Stimulated activated naive CD8-positive, alpha-beta T cell treated with anti-CD3 and anti-CD28 coated beads, Interleukin-15, amount 100 ng/mL, for 72 hours (primary cell): ENCODE measurements around the gene MAD1L1.

Experiments used
- ATAC-seq: fragments of 150-1000 bp; cut with Tn5 transposase; 2 replicates; pipeline ENCODE4 v1.10.0; 2021; ENCODE audit warnings: mild to moderate bottlenecking, moderate library complexity
- DNase-seq, 2 donors: peaks; one replicate each; pipeline ENCODE4 v3.0.0; 2021 to 2022
- H3K27ac Mint-ChIP-seq, 2 donors: one replicate each; pipeline ENCODE4 v1.8.0; 2022; ENCODE audit warnings: mild to moderate bottlenecking in 2 of 2, mixed read lengths in 2 of 2, moderate library complexity in 2 of 2
- H3K27me3 Mint-ChIP-seq: one replicate; pipeline ENCODE4 v1.8.0; 2022; ENCODE audit warnings: mixed read lengths
- H3K4me1 Mint-ChIP-seq: one replicate; pipeline ENCODE4 v1.8.0; 2022; ENCODE audit warnings: mild to moderate bottlenecking, mixed read lengths
- H3K4me3 Mint-ChIP-seq, 2 donors: one replicate each; pipeline ENCODE4 v1.8.0; 2022; ENCODE audit warnings: mild to moderate bottlenecking in 2 of 2, mixed read lengths in 2 of 2, moderate library complexity in 1 of 2
- H3K9me3 Mint-ChIP-seq, 2 donors: one replicate each; pipeline ENCODE4 v1.8.0; 2022; ENCODE audit warnings: mixed read lengths in 2 of 2

MAD1L1 gene

DNA sequence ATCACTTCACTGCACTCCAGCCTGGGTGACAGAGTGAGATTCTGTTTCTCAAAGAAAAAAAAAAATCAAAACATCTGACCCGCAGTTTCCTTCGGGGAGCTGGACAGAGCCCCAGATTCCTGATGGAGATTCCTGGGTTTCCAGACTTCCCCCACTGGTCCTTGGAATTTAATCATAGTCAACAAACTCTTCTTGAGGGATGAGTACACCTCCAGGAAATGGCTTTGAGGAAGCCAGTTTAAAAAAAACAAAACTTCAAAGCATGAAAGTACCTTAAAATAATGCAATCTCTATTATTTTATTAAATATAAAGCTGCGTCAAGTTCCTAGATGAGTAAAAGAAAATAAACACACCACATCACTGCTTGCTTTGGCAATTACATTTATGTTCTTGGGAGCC is 1.2 kb upstream of the MAD1L1 start:
- Mint-ChIP-seq H3K4me3 (peak overlapping the region; percentile 44 to 95), H3K27ac (no peak overlapping the region), H3K27me3 (no peaks in the 10 kb centered on the region), H3K9me3 (no peaks in the 10 kb centered on the region), H3K4me1 (peaks cover 33% of the 10 kb centered on the region)
- no peak for ATAC-seq
- DNase-seq, result no peak

DNA sequence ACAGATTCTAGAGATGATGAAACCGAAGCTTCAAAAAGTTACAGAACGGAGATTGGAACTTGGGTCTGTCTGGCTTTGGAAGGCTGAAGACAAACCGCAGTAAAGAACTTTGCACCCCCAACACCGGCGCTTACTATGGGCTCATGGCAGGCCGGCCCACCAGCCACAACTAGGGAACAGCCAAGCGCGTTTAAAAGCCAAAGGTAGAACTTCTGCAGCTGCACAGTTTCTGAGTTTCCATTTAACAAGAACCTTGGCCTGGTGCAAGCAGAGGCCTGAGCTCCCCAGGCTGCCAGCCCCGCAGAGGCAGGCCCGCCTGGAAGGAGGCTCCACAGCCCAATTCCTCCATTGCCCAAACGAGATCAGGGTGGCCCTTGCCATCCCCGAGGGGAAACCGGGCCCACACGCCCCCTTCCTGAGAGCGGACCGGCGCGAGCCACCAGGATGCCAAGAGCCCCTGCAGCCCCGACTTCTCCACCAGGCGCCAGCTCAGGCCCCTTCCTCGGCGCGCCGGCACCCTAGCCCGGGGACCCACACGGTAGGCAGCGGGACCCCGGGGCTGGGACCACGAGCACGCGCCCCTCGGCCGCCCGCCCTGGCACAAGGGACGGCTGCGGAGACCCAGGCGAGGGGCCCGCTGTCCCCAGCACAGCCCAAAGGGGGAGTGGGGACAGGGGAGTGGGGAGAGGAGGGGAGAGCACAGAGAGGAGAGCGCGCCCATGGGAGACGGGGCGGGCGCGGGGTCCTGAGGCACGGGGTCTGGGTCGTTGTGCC is 566 bp downstream of the MAD1L1 start:
- ATAC-seq (peak; percentile 78), DNase-seq (peak; percentile 38 to 56)
- Mint-ChIP-seq H3K27me3 (no peaks in the 10 kb centered on the region), H3K9me3 (no peaks in the 10 kb centered on the region), H3K4me1 (peaks cover 33% of the 10 kb centered on the region), H3K27ac (peak overlapping the region; percentile 93 to 94), H3K4me3 (peak overlapping the region; percentile 85 to 95)

GRCh38 chr7:2230882-2231281 is 1.9 kb downstream of the MAD1L1 start:
- ATAC-seq, result no peak
- Mint-ChIP-seq H3K4me3 (no peak overlapping the region), H3K27ac (no peak overlapping the region), H3K4me1 (peaks cover 33% of the 10 kb centered on the region), H3K9me3 (no peaks in the 10 kb centered on the region), H3K27me3 (no peaks in the 10 kb centered on the region)
- no peak for DNase-seq

DNA sequence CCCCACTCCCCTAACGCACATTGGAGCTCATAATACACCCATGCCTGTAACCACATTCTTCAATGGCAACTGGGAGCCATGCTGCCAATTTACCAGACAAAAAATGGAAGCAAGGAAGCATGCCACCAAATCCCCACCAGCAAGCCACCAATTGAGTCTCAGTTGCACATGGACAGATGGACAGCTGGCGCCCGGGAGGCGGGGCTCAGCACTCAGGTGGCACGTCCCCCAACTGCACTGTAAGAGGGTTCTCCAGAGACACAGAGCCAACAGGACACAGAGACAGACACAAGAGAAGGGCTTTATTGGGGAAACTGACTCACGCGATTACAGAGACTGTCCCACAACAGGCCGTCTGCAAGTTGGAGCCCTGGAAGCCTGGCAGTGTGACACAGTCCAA is 2.5 kb downstream of the MAD1L1 start:
- no peak for ATAC-seq
- DNase-seq, result no peak
- no peaks in the 10 kb centered on the region for H3K27me3 Mint-ChIP-seq
- peak overlapping the region in 1 of 2 donors; percentile 46 for H3K27ac Mint-ChIP-seq
- H3K9me3 Mint-ChIP-seq, result no peaks in the 10 kb centered on the region
- H3K4me1 Mint-ChIP-seq, result peaks cover 33% of the 10 kb centered on the region
- no peak overlapping the region for H3K4me3 Mint-ChIP-seq

DNA sequence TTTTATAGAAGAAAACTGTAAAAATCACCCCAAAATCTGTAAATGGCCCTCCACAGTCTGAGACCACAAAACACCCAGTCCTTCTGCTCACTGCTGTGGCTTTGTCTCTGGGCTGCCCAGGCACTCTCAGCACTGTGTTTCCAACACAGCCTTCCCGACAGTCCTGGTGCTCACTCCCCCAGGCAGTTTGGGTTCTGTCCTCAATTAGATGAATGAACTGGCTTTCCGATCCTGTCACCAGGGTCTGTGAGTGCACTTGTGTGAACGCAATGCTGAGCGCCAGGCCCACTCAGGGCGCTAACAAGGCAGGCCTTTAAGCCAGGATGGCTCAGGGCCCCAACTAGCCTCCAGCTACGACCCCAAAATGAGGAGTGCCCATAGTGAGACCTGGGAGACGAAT is 3.3 kb downstream of the MAD1L1 start:
- Mint-ChIP-seq H3K9me3 (no peaks in the 10 kb centered on the region), H3K27ac (no peak overlapping the region), H3K4me3 (no peak overlapping the region), H3K4me1 (peaks cover 33% of the 10 kb centered on the region), H3K27me3 (no peaks in the 10 kb centered on the region)
- ATAC-seq, result no peak
- DNase-seq, result no peak

GRCh38 chr7:2228921-2229320 is 3.8 kb downstream of the MAD1L1 start:
- no peaks in the 10 kb centered on the region for H3K27me3 Mint-ChIP-seq
- no peak overlapping the region for H3K4me3 Mint-ChIP-seq
- H3K27ac Mint-ChIP-seq, result peak overlapping the region in 1 of 2 donors; percentile 42
- ATAC-seq, result no peak
- no peaks in the 10 kb centered on the region for H3K9me3 Mint-ChIP-seq
- no peak for DNase-seq
- peaks cover 33% of the 10 kb centered on the region for H3K4me1 Mint-ChIP-seq

DNA sequence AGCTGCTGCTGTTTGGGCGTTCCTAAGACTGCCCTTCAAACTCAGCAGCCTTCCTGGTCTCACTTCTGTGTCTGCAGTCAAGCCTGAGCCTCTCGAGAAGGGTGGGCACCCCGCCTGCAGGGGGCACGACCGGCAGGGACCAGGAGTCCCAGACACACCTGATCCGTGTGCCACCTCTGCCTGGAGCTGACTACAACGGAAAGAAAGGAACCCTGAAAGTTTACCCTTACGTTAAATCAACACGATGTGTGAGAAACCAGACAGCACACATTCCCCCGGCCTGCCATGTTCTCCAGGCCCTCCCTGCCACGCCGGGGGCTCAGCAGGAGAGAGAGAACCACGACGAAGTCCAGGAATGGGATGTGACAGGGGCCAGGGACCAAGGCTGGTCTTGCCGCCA is 5.0 kb downstream of the MAD1L1 start:
- ATAC-seq (no peak), DNase-seq (no peak)
- peaks cover 25% of the 10 kb centered on the region for H3K4me1 Mint-ChIP-seq
- H3K4me3 Mint-ChIP-seq, result no peak overlapping the region
- no peak overlapping the region for H3K27ac Mint-ChIP-seq
- H3K9me3 Mint-ChIP-seq, result no peaks in the 10 kb centered on the region
- H3K27me3 Mint-ChIP-seq, result no peaks in the 10 kb centered on the region

- H3K27ac Mint-ChIP-seq, result no peak overlapping the region
These were observed 6.9 kb downstream of the MAD1L1 start for GRCh38 chr7:2225830-2226229.

GRCh38 chr7:2225336-2225735 is 7.4 kb downstream of the MAD1L1 start:
- peaks cover 10% of the 10 kb centered on the region for H3K4me1 Mint-ChIP-seq
- H3K27me3 Mint-ChIP-seq, result no peaks in the 10 kb centered on the region
- no peak overlapping the region for H3K4me3 Mint-ChIP-seq
- DNase-seq (no peak), ATAC-seq (no peak)
- H3K9me3 Mint-ChIP-seq, result no peaks in the 10 kb centered on the region
- H3K27ac Mint-ChIP-seq, result peak overlapping the region; percentile 42 to 49

More at GRCh38 chr7:2225830-2226229, 6.9 kb downstream of the MAD1L1 start:
- H3K9me3 Mint-ChIP-seq, result no peaks in the 10 kb centered on the region
- ATAC-seq (no peak), DNase-seq (no peak)
- H3K27me3 Mint-ChIP-seq, result no peaks in the 10 kb centered on the region
- H3K4me3 Mint-ChIP-seq, result no peak overlapping the region
- peaks cover 15% of the 10 kb centered on the region for H3K4me1 Mint-ChIP-seq

GRCh38 chr7:2224934-2225333 is 7.8 kb downstream of the MAD1L1 start:
- DNase-seq (no peak), ATAC-seq (no peak)
- peaks cover 6% of the 10 kb centered on the region for H3K4me1 Mint-ChIP-seq
- no peak overlapping the region for H3K27ac Mint-ChIP-seq
- no peak overlapping the region for H3K4me3 Mint-ChIP-seq
- no peaks in the 10 kb centered on the region for H3K27me3 Mint-ChIP-seq
- H3K9me3 Mint-ChIP-seq, result no peaks in the 10 kb centered on the region

DNA sequence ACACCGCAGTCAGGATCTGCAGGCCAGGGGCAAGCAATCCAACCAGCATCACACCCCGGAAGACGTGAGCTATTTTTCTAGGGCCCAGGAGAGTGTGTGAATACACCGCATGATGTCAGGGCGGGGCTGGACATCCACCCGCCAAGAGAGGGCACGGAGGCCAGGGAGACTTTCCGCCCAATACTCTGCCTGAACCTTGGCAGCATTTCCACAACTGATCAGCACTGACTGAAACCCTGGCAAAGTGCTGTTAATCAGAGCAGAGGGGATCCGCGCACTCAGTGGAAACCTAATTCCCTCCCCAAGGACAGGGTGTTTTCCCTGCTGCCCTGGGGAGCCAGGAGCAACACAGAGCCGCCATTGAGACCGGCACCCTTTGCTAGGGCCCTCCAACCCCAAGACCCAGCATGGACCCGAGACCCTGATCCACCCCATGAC is 8.2 kb downstream of the MAD1L1 start:
- ATAC-seq, result no peak
- Mint-ChIP-seq H3K27ac (no peak overlapping the region), H3K27me3 (no peaks in the 10 kb centered on the region), H3K4me3 (no peak overlapping the region), H3K4me1 (peaks cover 2% of the 10 kb centered on the region), H3K9me3 (no peaks in the 10 kb centered on the region)
- DNase-seq, result no peak

GRCh38 chr7:2223321-2223720 is 9.4 kb downstream of the MAD1L1 start:
- Mint-ChIP-seq H3K27ac (no peak overlapping the region), H3K4me3 (no peak overlapping the region), H3K27me3 (no peaks in the 10 kb centered on the region), H3K9me3 (no peaks in the 10 kb centered on the region), H3K4me1 (no peaks in the 10 kb centered on the region)
- DNase-seq, result no peak
- ATAC-seq, result no peak

DNA sequence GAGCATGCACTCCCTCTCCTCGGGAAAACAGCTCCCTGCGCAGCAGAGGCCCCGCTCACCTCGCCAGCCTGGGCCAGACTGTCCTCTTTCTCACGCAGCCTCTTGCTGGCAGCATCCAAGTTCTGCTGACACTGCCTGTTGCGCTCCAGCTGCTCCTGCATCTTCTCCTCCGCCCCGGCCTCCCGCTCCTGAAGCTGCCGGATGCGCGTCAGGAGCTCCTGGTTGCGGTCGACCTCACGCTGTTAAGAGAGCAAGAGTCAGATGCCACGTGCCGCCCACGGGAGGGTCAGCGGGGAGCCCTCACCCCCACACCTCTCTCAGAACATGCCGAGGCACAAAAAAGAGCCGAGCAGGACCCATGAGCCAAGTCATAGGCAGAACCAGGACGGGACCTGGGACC is 10.2 kb downstream of the MAD1L1 start:
- no peak overlapping the region for H3K27ac Mint-ChIP-seq
- ATAC-seq, result no peak
- no peak for DNase-seq
- no peaks in the 10 kb centered on the region for H3K9me3 Mint-ChIP-seq
- H3K27me3 Mint-ChIP-seq, result no peaks in the 10 kb centered on the region
- no peaks in the 10 kb centered on the region for H3K4me1 Mint-ChIP-seq
- no peak overlapping the region for H3K4me3 Mint-ChIP-seq

GRCh38 chr7:2220954-2221353 is 11.8 kb downstream of the MAD1L1 start:
- H3K27me3 Mint-ChIP-seq, result no peaks in the 10 kb centered on the region
- no peak for DNase-seq
- H3K4me3 Mint-ChIP-seq, result no peak overlapping the region
- H3K4me1 Mint-ChIP-seq, result peaks cover 3% of the 10 kb centered on the region
- H3K9me3 Mint-ChIP-seq, result no peaks in the 10 kb centered on the region
- peak overlapping the region in 1 of 2 donors; percentile 16 for H3K27ac Mint-ChIP-seq
- no peak for ATAC-seq

- Mint-ChIP-seq H3K27ac (no peak overlapping the region), H3K4me1 (peaks cover 5% of the 10 kb centered on the region), H3K27me3 (no peaks in the 10 kb centered on the region), H3K4me3 (no peak overlapping the region), H3K9me3 (no peaks in the 10 kb centered on the region)
- DNase-seq (no peak), ATAC-seq (no peak)
These were observed 12.2 kb downstream of the MAD1L1 start for GRCh38 chr7:2220506-2220905.

- Mint-ChIP-seq H3K4me1 (peaks cover 5% of the 10 kb centered on the region), H3K4me3 (no peak overlapping the region), H3K27ac (no peak overlapping the region), H3K9me3 (no peaks in the 10 kb centered on the region), H3K27me3 (no peaks in the 10 kb centered on the region)
- no peak for DNase-seq
- no peak for ATAC-seq
These were observed 12.7 kb downstream of the MAD1L1 start for GRCh38 chr7:2220030-2220429.

DNA sequence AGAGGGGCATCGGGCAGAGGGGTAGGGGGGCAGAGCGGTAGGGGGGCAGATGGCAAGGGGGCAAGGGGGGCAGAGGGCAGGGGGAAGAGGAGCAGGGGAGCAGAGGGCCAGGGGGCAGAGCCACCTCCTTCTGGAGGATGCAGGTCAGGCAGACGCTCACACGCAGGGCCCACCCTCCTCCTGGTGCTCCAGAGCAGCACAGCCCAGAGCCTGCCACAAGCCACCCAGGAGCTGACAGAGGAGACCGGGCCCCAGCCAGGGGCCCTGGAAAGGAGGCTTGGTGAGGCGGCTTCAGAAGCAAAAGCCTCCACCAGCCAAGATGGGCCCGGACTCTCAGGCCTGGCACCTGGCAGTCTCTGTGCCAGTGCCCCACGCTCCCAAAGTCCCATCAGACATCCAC is 13.1 kb downstream of the MAD1L1 start:
- Mint-ChIP-seq H3K4me1 (peaks cover 6% of the 10 kb centered on the region), H3K4me3 (no peak overlapping the region), H3K9me3 (no peaks in the 10 kb centered on the region), H3K27ac (no peak overlapping the region), H3K27me3 (no peaks in the 10 kb centered on the region)
- DNase-seq (no peak), ATAC-seq (no peak)
